CD4-positive, alpha-beta T cell treated with Interleukin-12 subunit alpha and Interleukin-12 subunit beta, for 1 hour (primary cell): Measurements from ENCODE around the gene MFAP3L.

Experiments used
- DNase-seq: peaks from one replicate; pipeline ENCODE4 v3.0.0-alpha.2; 2020

The MFAP3L gene

DNA sequence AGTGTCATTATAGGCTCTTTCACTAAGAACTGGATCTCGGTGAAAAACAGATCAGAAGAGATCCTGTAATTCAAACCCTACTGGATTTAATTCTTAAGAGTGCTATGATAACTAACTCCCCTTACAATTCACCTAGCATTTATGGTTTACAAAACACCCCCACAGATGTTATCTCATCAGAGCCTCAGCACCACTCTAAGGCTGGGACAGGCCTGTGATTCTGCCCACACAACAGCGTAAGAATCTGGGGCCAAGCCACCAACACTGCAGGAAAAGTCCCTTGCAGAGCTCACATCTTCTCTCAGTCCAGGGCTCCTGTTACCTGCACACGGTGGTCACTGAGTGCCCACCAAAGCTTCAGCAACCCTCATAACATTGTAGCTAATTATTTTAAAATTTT is 8.9 kb downstream of the MFAP3L start:
- DNase-seq = no peak

DNA sequence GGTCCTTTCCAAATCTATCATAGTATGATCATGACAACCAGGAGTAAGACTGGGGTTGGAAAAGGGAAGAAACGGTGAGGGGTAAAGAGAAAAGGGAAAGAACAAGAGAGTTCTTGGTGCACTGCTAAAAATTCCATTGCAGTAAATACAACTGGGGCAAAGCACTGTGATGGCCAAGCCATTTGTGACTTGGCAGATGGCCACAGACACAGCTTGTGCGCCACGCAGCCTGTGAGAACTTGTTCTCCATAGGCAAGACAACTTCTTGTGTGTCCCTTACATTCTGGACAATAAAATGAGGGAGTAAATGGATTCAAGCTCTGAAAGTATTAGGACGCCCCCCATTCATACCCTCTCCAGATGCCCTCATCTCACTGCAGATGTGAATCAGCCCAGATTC is 10.9 kb downstream of the MFAP3L start:
- no peak for DNase-seq

DNA sequence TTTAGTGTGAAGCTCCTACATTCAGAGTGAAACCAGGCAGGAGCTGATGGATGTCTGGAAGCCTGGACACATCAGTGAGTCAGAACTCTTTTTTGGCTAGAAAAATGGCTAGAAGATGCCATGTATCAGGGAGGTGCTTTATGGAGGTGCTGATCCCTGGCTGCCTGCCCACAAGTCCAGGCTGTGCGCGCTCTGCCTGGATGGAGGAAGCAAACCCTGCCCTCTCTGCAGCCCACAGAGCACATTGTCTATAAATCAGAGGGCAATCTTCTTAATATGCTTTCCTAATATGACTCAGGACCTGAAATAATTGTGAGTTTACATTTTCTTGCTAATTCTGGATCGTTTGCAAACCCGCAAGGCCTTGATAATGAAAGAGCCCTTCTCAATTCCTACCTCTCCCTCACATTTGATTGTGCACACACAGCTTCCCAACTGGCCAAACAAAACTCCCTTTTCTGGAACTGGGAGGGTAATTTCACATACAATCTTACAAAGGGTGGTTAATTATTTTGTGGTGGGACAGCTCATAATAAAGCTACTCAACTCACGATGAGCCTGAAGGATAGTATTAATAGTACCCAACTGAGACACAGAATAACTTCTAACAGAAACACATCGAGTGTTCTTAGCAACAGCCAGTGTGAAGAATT is 11.7 kb downstream of the MFAP3L start:
- no peak for DNase-seq

DNA sequence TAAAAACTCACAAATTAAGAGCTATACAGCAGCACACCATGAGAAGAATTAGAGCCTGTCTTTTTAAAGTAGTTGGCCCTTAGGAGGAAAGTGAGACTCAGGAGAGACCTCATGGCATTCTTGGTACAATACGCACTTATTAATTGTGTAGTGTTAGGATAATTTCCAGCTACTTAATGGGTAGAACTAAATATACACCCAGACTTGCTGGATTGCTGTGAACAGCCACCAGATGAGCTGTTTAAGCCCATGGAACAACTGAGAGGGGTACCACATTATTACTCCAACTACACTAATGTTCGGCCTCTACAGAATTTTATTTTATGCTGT is 13.6 kb downstream of the MFAP3L start:
- no peak for DNase-seq

DNA sequence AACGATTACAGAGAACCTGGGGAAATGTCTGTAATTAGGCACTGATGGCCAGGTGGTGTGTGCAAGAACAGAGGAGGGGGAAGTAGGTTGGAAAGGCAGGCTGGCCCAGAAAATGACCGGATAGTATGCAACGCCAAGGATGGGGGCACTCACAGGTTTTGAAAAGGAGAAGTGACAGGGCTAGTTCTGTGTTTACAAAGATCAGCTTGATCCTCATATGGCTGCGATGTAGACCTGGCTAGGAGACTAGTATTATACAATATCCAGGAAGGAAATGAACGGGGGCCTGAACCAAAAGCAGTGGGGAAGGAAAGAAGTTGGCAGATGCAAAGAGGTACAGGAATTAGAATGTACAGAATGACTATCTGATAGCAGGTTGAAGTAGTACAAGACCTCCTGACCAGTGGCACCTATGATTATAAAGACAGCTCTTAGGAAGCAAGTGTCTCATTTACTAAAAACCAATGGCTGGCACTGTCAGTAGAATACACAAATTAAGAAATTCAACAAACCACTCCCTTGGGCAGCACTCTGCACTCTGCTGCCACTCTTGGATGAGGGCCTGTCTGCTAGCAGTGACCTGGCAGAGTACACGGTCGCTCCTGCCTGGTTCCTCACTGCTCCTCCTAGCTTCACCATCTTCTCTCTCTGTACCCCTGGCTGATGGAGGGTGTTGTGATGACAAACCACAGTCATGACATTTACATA is 14.1 kb downstream of the MFAP3L start:
- no peak for DNase-seq

DNA sequence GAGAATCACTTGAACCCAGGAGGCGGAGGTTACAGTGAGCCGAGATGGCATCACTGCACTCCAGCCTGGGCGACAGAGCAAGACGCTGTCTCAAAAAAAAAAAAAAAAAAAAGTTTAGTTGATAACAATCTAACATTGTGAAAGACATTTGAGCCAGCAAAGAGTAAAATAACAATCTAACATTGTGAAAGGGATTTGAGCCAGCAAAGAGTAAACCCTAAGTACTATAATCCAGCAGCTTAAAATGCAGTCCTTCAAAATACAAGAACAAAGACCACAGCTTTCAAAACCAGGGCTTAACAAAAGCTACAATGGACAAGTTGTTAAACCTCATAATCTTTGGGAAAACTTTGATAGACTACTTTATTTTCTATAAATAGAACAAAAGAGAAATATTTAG is 16.9 kb downstream of the MFAP3L start:
- no peak for DNase-seq

DNA sequence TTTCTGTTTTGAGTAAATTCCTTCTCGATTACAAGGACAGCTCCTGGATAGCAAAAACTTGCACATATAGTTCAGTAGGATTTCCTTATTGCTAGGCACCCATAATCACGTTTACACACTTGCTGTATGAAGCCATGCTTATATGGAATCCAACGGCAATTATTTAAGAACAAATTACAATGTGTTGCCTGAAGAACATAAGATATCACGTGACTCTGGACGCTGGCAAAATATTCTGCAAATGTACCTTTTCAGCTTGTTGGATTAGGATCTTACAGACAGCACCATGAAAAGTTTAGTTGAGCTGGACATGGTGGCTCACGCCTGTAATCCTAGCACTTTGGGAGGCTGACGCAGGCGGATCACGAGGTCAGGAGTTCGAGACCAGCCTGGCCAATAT is 17.4 kb downstream of the MFAP3L start:
- no peak for DNase-seq

DNA sequence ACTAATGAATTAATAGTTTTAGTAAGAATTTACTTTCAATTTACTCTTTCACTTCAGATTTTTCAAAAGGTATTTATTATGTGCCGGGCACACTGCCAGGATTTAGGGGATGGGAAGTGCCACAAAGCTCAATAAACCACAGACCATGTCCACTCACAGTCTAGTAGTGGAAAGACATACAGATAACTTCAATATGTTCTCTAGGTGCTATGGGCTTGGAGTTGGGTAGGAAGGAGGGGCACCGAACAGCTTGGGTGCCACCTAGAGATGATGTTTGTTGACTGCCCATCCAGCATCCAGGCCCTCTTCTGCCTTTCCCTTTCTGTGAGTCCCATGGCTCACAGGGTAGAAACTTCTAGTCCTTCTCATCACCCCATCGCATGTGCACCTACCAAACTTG is 17.8 kb downstream of the MFAP3L start:
- DNase-seq = no peak

DNA sequence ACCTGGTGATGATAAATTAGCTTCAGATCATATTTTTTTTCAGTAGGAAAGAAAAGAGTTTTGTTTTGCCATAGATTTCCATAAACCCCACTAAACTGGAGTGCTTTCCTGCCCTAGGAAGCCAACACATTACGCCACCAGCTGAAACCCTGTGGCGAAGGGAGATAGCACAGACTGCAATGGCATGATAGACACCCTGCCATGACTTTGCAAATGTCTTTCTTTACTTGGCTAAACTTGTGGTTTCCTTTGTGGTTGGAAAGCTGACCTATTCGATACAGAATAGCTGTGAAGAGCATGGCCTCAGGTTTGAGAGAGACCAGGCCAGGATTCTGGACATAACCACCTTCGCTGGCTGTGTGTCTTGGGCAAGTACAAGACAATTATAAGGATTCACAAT is 19.1 kb downstream of the MFAP3L start:
- no peak for DNase-seq

DNA sequence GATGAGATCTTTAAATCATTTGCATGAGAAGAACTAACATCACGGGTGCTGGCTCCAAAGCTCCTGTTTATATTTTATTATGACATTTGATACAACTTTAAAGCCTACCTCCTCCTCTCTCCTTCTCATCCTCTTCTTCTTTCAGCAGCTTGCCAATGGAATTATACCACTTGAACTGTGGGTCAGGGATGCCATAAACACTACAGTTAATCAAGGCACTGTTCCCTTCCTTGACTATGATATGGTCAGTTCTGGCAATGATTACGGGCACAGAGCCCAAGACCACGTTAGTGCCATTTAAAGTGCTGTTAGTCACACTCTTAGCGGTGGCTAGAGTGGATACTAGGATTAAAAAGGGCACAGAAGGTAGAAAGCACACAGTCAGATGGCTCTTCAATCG is 20.7 kb downstream of the MFAP3L start:
- no peak for DNase-seq

DNA sequence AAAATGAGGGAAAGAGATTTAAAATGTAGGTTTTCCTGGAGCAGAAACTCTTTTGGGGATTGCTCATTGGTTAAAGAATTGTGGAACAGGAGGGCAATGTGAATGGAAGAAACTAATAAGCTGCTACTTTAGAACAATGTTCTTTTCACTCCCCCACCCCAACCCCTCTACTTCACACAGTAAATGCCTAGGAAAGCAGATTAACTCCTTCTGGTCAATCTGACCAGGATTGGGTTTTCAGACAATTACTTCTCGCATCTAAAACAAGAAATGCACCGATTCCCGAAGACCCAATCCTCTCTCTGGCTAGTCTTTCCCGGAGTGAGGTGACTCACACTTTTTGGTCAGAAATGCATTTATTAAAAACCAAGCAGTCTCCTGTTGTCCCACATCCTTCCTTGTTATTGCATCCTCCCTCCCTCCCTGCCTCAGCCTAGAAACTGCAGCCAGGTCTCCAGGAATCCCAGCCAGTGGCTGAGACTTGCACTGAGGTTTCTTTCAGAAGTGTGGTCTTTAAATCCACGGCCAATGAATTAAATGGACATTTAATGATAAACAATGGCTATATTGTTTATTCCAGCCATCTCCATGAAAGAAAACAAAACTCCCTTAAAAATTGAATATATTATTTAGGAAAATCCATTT is 21.4 kb downstream of the MFAP3L start:
- DNase-seq = no peak

DNA sequence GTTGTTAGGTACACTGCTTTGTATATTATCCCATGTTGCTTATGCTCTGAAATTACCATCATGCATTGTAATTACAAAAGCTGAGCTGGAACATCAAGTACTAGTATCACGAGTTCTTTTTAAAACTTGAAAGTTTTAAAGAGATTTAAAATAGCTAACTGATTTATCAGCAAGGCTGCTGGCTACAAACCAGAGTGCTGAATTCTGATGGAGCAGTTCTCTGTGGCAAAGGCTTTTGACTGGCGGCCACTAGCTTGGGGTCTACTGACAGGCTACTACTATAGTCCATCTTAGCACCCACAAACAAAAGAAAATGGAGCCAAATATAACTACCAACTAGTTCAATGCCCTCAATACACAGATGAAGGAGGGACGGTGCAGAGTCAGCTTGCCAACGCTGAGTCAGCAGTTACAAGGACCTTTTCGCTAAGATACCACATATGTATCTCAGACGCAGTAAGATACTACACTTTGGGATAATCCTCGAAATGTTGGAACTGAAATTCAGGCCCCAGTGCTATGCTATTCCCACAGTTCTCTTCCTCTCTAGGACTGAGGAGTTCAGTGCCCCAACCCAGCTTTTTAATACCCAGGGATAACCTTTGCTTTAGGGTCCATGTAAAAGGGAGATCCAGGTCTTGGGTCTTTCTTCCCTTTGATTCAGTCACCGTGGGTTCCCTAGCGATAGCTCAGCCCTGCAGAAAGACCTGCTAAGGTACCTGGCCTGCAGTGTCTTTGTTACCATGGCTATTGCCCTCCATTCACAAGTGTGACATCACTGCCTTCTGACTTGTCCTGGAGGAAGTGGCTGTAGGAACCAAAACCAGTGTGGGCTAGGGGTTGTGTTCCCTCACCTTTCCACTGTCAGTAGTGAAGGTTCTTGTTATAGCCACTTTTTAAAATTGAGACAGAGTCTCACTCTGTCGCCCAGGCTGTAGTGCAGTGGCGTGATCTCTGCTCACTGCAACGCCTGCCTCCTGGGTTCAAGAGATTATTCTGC is 22.8 kb downstream of the MFAP3L start:
- DNase-seq = no peak

DNA sequence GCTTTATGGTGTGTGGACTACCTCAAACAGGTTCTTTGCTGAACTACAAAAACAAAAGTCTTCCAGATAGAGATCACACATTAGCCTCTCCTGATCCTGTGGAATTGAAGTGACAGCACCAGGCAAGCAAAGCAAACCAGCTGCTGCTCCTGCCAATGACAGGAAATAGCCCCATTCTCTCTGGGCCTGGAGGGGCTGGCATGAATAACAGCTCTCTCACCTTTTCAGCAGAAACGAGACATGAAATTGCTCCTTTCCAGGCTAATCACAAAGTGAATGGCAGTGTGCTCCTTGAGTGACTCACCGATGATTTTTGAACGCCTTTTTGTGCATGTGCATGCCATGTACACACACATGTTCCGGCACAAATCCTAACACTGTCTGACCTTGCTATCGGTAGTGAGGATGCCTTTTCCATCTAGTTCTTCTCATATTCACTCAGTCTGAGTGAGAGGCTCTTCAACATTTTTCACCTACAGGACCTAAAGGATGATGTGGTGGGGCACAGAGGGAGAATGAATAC is 24.4 kb downstream of the MFAP3L start:
- no peak for DNase-seq

DNA sequence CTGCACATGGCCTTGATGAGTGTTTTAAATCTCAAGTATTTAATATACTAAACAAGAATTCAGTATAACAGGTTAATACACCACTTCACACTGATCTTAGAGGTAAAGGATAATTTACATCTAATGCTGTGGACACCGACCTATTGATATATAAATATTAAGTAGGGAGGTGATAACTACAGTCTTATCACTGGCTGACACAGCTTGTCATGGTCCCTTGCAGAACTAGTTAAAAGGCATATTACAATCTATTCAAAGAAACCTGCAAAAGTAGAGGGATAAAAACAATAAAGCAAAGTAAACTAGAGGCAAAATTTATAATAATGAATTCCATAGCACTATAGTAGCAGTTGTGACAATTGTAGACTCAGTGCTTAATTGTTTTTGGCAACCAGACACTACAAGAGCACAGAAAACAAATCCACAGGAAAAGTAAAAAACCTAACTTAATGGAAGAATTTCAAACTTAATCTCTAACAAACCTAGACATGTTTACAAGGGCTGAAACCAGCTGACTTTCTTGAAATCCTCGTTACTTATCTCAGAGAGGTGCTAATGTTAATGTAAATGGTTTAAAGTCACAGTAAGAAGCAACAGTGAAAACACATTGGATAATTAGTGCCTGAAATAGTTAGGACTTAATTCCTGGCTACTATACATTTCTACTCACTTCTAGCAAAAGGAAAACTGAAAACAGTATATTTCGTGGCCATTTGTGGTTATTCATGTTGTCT is 25.0 kb downstream of the MFAP3L start:
- no peak for DNase-seq

DNA sequence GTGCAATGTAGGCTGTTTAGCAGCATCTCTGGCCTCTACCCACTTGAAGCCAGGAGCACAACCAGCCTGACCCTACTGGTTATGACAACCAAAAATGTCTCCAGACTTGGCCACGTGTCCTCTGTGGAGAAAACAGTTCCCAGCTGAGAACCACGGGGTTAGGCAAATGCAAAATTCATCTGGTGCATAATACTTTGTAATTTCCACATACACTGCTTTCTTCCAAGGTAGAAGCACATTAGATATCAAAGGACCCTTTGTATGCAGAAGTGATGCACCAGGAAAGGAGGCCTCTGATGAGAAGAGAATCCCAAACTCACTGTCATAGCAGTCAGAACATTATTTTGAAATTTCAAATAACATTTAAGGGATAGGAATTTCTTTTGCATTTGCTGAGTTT is 26.3 kb downstream of the MFAP3L start:
- no peak for DNase-seq

DNA sequence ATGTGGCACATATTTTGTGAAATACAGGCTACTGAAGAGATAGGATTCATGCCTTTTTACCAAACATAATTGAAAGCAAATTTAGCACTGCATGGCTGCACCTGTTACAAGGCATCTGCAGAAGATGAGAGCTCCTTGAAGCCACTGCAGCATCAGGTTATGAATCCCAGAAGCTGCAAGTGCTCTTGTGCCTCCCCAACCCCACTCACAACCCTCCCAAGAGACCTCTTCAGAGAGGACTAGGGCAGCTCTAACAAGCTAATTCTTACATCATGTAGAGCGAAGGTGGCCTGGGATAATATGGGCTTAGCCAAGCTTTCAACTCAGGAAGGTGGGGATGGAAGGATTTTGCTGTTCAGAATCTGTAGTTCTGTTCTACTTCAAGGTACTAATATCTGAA is 27.2 kb downstream of the MFAP3L start:
- no peak for DNase-seq

DNA sequence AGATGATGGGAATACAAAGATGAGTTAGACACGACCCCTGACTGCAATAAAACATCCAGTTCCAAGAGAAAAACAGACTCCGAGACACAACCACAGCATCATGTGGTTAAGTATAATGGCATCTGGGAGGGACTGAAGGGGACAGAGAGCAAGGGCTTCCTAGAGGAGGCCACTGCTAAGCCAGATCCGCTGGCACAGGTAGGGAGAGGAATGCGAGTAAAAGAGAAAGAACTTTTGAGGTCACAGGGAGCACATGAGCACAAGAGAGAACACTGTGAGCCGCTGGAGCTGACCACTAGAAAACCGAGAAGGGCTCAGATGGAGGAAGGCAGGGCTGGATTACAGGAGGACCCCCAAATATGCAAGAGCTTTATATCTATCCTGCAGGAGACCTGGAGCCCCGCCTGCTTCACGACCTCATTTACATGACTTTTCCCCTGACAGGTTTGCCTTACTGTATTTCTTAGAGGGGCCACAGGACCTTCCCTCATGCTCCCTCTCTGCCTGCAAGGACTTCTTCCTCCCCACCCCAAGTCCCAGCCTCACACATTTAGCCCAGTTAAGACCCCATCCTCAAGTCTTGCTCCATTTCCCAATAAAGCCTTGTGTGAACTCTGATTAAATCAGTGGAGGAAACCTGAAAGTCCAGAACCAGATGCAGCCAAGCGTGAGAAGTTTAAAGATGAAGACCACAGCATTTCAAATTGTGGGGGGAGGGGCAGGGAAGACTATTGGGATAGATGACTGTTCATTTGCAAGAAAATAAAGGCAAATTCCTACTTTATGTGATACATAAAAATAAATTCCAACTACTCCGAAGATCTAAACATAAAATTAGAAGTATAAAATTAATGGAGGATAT is 29.6 kb downstream of the MFAP3L start:
- DNase-seq = no peak

DNA sequence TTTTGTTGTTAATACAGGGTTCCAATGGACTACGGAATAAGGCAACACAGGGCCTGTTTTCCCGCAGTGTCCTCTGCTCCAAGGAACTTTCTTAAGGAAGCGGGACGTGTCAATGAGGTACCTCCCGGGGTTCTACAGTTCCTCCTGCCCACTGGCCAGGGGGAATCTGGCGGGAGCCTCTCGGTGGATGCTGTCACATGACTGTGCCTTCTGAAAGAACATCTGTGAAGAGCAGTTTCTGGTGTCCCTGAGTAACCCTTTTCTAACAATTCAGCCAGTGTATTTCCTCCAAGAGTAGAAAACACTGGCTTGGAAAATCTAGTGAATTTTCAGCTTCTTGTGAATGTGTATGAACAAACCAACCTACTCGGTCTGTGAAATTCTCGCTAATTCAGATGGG is 32.7 kb downstream of the MFAP3L start:
- no peak for DNase-seq

DNA sequence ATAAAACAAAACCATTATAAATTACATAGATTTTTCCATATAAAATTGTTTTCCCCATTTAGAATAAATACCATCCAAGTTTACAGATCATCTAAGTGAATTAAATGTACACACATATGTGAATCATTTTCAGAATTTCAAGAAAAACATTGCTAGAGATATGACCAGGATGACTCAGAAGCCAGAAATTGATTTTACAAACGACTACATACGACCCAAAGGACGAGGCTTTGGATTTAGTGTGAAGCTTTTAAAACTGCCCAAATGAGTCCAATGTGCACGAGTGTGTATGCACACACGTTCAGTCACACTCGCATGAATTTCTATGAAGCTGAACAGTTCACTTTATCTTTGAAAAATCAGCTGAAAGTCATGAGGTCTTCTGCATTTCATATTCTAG is 37.9 kb downstream of the MFAP3L start:
- no peak for DNase-seq

DNA sequence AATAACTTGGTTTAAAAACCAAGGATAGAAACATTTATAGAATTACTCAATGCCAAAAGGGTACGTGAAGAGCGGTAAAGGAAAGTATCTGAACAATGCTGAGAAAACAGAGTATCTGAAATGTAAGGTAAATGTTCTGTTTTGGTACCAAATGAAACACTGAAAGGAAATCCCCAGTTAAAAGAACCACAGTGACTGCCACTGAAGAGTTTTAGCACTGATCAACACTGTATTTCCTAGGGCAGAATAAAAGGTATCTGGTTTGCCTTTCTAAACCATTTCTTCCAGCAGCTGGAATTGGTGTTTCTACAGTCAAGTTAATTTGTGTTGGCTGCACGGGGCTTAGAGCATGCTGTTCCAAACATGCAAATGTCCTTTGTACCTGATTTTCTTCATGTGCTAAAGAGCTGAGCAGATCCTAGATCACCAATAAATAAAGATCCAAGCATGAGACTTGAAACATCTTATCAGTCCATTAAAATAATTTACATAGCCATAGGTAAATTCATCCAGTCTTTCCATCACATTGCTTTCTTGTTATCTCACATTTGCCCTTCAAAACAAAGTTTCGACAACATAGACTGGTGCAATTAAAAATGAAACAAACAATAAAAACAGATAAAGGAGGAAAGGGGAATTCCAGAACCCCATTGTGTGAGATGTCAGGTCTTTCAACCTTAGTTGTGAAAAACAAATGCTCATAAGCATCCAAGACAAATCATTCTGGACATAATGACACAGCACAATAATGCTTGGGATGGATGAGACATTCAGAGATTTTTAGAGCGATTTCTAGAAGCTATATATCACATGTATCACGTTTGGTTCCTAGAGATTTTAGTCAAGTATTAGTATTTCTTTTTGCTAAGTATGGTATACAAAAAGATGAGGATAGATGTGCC is 38.6 kb downstream of the MFAP3L start:
- no peak for DNase-seq
